ENCODE data around the gene GINM1. TPM values are rescaled to one million over a fixed set of nuclear protein-coding genes. Genes with fewer than 3 reads are reported as not detected.

GINM1 gene
- total and polyA plus RNA-seq, 9 of the 15 experiments (the other 6 are each of a cell fraction or from before 2014, with no cell fraction given) = 5.0 to 19.3 (median 14.2) TPM

- peak; percentile 89 for TF ChIP-seq CTCFL (IDR thresholded peaks at IDR 0.05; ENCODE audit: borderline replicate concordance, insufficient read depth, low read depth, low read length, poor library complexity, severe bottlenecking)
- TF ChIP-seq MTF1 (CRISPR knock-in tag; IDR thresholded peaks at IDR 0.05; ENCODE audit: borderline replicate concordance) = 0 out of 2 replicates have a peak, but pooled peaks have one; percentile 17
- peak; percentile 76 for TF ChIP-seq TAF1 (IDR thresholded peaks at IDR 0.05; ENCODE audit: control insufficient read depth, extremely low read depth, insufficient read depth, low read length, severe bottlenecking)
- no peak for TF ChIP-seq THRAP3 (IDR thresholded peaks at IDR 0.05; ENCODE audit: borderline replicate concordance)
- TF ChIP-seq ZBTB11 (CRISPR knock-in tag; IDR thresholded peaks at IDR 0.05) = peak in 1 of 3 experiments; percentile 58; a peak in 1 of 6 replicates
- TF ChIP-seq ELF4 (CRISPR knock-in tag; IDR thresholded peaks at IDR 0.05) = no peak; the same call in 1 of the 2 replicates
- peak; percentile 68 for TF ChIP-seq GTF2E2 (tag; IDR thresholded peaks at IDR 0.05)
- TF ChIP-seq XRCC5 (IDR thresholded peaks at IDR 0.05; ENCODE audit: low read depth, low read length) = peak; percentile 72; the same call in 1 of the 2 replicates
- no peak for TF ChIP-seq SLC30A9 (CRISPR knock-in tag; IDR thresholded peaks at IDR 0.05)
- TF ChIP-seq DEAF1 (CRISPR knock-in tag; IDR thresholded peaks at IDR 0.05) = peak; percentile 68
- TF ChIP-seq ELK3 (CRISPR knock-in tag; IDR thresholded peaks at IDR 0.05) = no peak
Observed at GRCh38 chr6:149545754-149546471, 20.3 kb upstream of the GINM1 start, which contains the start of gene PPIL4 (continued).

Measured in K562 (cell line).